HG02943 (cell line): ENCODE data around the gene OR1J2.
"Not testable (repeated sequence)": the region's sequence is repeated elsewhere in the genome, so short reads cannot be mapped to it uniquely, and the experiment has no call there.

Experiments used
- ATAC-seq: cut with Tn5 transposase; IDR thresholded peaks from one replicate; pipeline ENCODE4 v1.9.1; 2021; ENCODE audit warnings: mild to moderate bottlenecking, low read depth, moderate library complexity; ENCODE audit not compliant: unreplicated experiment

The OR1J2 gene, protein sequence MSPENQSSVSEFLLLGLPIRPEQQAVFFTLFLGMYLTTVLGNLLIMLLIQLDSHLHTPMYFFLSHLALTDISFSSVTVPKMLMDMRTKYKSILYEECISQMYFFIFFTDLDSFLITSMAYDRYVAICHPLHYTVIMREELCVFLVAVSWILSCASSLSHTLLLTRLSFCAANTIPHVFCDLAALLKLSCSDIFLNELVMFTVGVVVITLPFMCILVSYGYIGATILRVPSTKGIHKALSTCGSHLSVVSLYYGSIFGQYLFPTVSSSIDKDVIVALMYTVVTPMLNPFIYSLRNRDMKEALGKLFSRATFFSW

DNA sequence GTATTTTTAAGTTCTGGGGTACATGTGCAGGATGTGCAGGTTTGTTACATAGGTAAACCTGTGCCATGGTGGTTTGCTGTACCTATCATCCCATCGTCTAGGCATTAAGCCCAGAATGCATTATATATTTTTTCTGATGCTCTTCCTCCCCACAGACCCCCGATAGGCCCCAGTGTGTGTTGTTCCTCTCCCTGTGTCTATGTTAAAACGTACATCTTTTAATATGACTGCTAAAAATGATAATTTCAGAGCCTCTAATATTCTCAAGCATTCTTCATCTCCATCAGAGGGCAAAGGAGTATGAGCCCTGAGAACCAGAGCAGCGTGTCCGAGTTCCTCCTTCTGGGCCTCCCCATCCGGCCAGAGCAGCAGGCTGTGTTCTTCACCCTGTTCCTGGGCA lies at the start of gene OR1J2:
Gene OR1J2, plus strand, starts transcription at position 301 of the 400 bp plus-strand sequence. Its CDS starts 0 bp downstream, at position 301.
- no peak for ATAC-seq

DNA sequence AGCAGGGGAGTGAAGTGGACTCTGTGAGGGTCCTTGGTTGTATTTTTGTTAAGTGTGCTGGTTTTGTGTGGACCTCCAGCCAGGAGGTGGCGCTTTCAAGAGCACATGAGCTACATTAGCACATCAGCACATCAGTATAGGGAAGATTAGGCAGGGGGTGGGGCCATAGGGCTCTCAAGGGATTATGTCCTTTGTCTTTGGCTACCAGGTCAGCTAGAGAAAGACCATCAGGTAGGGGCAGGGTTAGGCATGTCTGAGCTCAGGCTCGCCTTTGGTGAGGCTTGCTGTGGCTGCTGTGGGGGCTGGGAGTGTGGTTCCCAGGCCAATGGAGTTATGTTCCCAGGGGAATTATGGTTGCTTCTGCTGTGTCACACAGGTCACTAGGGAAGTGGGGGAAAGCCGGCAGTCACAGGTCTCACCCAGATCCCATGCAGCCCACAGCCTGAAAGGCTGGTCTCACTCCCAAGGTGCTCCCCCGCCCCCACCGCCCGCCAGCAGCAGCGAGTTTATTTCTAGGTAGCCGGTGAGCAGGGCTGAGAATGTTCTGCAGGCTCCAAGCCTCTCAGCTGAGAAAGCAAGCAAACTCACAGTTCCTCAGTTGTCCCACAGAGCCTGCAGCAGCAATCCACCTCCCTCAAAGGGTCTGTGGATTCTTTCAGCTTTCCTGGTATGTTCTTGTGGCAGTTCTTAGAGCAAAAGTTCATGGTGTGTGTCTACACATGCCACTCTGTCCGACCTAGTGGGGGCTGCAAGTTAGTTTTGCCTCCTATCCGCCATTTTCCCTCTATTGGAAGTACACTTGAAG lies 46.6 kb upstream of the OR1J2 start:
- ATAC-seq, result no peak

DNA sequence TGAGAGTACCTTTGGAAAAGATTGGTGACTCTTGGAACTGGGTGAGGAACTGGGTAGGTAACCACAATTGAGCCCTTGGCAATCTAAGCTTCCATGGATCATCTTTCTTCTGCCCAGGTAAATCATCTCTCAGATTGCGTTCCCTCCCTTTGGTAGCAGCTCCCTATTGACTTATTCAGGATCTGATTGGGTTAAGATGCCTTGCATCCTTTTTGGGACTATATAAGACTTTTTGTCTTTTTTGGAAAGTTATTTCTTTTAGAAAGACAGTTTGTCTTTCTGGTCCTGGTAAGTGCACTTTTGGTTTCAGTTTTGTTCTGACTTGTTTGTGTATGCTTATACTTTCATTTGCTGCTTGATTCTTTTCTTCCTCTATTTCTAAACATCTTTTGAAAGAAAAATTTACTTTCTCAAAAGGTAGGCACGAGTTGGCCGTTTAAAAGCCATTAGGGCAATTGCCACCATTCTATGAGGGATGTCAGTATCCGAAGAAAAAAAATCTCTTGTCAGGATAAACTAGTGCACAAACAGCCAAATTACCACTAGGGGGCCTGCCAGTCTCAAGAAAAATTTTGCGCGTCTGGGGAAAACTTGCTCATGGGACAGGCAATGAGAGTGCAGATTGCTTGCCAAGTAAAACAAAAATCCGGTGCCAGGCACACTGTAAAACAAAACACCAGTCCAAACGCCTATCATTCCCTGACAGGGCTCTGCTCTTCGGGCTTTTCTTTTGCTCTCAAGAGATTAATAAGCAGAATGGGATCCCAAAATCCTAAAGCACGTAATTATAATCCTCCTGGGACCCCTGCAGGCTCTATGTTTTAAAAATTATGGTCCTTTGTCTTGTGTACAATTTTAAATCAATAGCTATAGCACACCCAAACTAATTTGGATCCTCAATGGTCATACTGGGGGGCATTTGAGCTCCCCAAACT lies 45.7 kb upstream of the OR1J2 start:
- peak; percentile 70 for ATAC-seq

DNA sequence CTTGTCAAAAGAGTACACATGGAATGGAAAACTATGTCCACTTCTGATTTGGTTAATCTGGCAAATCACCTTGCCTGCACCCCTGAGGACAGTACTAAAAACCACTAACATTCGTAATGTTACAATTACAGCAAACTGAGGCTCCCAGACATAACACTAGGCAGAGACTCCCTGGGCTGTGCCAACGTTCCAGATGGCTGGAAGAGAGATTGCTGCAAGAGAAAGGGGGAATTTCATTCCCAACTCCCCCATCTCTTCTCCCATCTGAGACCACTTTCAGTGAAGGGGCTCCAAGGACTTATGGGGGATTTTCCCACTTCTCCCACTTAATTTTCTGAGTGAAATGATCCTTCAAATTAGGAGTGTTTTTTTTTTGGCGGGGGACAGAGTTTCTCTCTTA lies 44.1 kb upstream of the OR1J2 start:
- ATAC-seq, result no peak

DNA sequence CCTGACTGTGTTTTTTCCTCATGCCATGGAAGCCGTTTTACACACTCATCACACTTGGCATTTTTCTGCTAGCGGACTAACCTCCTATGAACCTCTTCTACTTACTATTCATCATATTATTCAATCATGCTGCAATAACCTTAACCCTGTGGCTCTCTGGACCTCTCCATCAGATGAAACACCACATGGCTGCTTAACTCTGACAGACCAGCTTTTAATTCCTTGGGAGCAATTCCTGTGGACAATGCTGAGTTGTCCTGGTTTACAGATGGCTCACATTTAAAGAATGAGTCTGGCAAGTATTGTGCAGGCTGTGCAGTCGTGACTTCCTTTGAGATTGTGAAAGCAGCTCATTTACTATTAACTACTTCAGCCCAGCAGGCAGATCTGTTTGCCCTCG lies 41.9 kb upstream of the OR1J2 start:
- ATAC-seq, result no peak

DNA sequence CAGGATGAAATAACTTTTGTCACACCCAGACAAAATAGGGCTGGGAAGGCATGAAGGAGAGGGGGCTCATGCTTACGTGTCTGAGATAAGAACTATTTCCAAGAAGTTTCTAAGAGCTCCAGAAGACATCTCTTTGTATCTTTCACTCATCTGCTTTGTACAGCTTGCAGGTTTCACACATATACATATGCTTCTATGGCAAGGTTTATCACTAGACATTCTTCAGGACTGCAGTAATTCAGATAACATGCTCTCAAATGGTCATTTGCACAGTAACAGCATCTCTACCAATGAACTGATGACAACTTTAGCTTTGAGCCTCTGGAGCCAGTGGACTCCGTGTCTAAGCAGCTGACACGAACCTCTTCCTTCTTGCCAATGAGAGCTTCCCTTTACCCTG lies 36.0 kb upstream of the OR1J2 start:
- ATAC-seq, result no peak

DNA sequence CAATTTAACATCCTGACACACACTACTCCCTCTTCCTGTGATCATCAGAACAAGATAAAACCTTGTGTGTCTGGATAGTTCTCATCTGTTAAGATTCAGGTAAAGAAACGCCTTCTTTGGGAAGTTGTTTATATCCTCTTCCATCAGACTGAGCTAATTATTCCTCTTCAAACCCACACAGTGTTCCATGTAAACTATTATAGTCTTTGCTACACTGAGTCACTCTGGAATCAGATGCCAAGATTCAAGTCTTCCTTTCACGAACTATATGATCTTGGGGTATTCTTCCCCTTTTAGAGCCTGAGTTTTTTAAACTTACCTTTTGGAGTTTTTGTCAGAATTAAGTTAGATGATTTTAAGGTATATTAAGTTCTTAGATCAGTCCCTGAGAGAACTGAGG lies 34.9 kb upstream of the OR1J2 start:
- ATAC-seq, result no peak

DNA sequence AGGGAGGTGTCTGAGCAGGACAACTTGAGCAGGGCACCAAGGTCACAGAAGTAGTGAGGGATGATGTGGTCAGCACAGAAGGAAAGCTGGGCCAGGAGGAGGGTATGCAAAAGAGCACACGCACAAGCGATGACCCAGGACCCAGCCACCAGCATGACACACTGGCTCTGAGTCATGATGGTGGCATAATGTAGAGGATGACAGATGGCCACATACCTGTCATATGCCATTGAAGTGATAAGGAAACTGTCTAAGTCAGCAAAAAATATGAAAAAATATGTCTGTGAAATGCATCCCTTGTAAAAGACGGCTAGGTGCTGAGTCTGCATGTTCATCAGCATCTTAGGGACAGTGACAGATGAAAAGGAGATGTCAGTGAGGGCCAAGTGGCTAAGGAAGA lies 33.3 kb upstream of the OR1J2 start:
- no peak for ATAC-seq

DNA sequence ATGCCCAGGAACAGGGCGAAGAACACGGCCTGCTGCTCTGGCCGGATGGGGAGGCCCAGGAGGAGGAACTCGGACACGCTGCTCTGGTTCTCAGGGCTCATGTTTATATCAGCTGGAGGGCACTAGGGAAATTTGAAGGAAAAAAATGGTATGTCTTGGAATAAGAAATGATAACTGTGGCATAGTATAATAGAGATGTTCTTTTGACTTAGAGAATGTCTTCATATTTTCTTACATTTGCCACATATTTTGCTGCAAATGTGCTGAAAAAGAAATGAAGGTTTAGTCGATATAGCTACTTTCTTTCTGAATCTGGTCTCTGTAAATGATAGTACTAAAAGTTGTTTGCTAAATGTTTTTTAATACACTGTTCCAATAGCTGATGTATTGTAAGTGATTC lies 32.8 kb upstream of the OR1J2 start, which contains the start of gene OR1J1:
Gene OR1J1, minus strand, starts transcription at position 101 of the 400 bp plus-strand sequence. Its CDS starts 0 bp downstream, at position 101.
- ATAC-seq, result no peak

DNA sequence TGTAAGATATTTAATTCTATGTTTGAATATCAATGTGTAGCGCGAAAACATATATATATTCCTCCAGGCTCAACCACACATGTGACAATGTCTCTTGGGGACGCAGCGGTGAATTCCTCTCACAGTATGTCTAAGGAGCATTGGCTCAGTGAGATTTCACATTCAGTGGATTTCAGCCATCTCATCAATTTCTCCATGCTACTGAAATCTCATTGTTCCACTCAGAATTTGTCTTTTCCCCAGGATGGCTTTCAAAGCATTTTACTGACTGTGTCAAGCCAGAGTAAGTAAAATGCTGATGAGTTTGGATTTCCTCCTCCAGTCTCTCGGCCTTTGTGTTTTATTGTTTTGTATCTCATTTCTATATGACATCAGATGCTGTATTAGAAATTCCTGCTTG lies 31.5 kb upstream of the OR1J2 start:
- ATAC-seq, result no peak

DNA sequence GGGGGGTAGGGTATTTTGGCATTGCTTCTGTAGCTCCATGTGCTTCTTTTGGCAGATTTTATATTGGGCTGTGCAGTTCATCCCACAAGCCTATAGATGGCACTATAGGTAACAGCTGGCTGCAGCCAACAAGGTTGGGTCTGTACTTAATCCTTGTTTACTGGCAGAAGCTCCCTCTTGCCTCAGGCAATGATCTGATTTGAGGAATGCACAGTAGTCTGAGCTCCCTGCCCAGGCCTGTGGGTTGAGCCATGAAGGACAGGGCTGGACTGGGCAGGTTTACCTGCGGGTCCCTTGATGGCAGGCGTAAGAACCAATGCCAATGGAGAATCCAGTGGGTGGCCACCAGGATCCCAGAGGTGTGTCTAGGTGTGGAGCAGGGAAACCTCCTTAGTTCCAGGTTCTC lies 11.7 kb upstream of the OR1J2 start:
- no peak for ATAC-seq

DNA sequence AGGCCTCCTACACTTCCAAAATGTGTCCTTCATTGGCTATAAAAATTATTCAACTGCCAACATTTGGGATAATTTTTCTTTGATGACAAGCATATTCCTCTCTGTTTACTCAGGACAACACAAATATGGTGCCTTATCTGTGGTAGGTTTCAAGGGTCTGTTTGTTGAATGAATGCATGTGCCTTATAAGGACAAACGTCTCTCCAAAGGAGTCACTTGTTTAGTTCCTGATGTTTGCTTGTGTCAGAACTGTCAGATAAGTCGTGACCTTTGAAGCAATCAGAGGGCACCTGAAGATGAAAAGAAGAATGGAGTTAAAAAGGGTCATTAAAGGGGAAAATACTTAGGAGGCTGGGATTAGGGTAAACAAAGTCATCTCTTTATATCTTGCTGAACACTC lies 3.6 kb upstream of the OR1J2 start:
- ATAC-seq, result no peak

DNA sequence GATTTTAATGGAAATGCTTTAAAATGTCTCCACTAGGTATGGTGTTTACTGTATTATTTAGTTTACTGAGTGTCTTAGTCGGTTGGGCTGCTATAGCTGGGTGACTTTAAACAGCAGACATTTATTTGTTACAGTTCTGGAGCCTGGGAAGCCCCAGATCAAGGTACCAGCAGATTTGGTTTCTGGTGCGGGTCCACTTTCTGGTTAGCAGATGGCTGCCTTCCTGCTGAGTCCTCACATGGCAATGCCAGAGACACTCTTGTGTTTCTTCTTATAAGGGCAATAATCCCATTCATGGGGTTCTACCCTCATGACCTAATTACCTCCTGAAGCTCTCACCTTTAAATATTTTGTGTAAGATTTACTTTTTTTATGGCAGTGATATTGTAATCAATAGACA lies 7.6 kb downstream of the OR1J2 start:
- no peak for ATAC-seq

DNA sequence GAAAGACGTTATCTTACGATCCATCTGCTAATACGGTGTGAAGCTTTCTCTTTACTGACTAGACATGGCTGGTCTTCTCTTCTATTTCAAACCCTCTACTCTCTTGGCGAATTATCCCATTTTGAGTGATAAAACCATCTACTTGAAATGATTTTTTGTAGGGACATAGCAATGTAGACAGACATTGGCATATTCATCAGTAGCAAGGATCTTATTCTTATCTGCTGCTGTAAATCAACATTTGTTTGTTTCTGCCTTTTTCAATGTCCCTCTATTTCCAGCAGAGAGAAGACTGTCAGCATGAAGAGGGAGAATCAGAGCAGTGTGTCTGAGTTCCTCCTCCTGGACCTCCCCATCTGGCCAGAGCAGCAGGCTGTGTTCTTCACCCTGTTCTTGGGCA lies 8.2 kb downstream of the OR1J2 start, which contains the start of gene OR1J4:
Gene OR1J4, plus strand, starts transcription at position 301 of the 400 bp plus-strand sequence. Its CDS starts 0 bp downstream, at position 301.
- no peak for ATAC-seq

DNA sequence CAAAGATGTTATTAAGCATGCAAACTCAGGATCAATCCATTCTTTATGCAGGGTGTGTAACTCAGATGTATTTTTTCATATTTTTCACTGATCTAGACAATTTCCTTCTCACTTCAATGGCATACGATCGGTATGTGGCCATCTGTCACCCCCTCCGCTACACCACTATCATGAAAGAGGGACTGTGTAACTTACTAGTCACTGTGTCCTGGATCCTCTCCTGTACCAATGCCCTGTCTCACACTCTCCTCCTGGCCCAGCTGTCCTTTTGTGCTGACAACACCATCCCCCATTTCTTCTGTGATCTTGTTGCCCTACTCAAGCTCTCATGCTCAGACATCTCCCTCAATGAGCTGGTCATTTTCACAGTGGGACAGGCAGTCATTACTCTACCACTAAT lies 8.8 kb downstream of the OR1J2 start:
- ATAC-seq, result no peak

DNA sequence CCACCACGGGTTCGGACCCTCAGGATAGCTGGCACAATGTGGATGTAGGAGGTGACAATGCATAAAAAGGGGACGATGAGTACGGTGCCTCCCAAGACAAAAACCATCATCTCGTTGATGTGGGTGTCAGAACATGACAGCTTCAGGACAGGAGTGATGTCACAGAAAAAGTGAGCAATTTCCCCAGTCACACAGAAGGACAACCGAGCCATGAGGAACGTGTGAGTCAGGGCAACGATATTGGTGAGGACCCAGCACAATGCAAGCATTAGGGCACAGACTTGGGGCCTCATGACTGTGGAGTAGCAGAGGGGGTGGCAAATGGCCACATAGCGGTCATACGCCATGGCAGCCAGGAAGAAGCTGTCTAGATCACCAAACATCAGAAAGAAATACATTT lies 16.0 kb downstream of the OR1J2 start:
- no peak for ATAC-seq

DNA sequence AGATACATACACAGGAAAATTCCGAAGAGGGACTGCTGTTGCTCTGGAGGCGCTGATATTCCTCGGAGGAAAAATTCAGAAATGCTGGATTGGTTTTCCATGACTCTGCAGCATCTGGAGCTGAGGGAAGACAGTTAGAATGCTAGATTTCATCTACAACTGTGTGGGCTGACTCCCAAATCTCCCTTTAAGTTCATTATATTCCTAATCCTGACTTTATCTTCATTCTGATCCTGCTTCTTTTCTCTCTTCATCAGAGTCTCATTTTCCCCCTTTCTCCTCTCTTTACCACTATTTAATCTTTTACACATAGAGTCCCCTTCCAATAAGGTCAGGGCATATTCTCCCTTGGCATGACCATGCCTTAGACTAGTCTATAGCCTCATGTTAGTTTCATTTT lies 16.6 kb downstream of the OR1J2 start, which contains the start of gene OR1N1:
Gene OR1N1, minus strand, starts transcription at position 101 of the 400 bp plus-strand sequence. Its CDS starts 0 bp downstream, at position 101.
- no peak for ATAC-seq

DNA sequence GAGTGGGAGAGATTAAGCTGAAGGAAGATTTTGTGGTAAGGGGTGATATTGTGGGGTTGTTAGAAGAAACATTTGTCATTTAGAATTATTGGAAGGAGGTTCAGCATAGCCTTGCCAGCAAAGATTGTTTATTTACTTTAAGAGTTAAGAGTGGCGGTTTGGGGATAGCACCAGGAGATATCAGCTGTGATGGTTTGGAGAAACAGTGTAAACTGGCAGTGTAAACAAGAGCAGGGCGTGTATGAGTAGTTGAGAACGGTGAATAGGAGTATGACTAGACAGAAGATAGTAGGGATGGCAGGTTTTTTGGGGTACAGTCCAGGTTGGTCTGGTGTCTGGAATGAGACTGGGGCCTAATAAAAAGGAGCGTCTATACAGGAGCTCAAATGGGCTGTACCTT lies 20.6 kb downstream of the OR1J2 start:
- ATAC-seq, result not testable (repeated sequence)

DNA sequence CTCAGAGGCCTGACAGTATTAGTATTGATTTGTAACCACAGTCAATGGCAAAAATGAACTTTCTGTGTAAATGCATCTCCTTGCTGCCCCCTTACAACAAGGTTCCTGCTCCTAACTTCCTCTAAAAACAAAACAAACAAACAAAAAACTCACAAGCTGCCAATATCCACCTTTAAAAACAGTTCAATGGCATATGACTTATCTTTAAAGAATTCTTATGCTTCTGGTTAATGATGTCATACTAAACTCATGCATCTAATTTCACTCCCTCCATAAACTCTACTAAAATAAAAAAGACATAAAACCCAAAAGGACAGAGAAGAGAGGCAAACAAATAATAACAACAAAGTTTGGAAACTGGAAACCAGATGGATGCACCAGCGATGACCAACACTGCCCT lies 25.5 kb downstream of the OR1J2 start:
- no peak for ATAC-seq

DNA sequence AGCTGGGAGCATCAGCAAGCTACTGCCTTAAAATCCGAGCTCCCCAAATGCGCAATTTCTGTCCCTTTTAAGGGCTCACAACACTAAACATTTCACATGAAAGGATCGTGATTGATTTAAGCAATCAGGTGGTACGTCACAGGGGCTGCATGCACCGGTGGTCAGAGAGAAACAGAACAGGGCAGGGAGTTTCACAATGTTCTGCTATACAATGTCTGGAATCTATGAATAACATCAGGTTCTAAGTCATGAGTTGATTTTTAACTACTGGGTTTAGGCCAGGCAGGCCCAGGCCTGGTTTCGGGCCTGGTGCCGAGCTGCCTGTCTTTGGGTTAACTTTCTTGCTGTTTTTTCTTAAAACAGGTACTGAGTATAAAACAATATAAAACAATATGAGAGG lies 26.5 kb downstream of the OR1J2 start:
- not testable (repeated sequence) for ATAC-seq
